Lower lobe of right lung (tissue), 2 donors: ENCODE data around the gene IL23R. TPM values are rescaled to one million over a fixed set of nuclear protein-coding genes. Genes with fewer than 3 reads are reported as not detected.

ENCODE experiments used
- ATAC-seq, 2 donors: fragments of 200-7000 bp; cut with Tn5 transposase; one replicate each; pipeline ENCODE4 v1.9.1; 2020 to 2022; ENCODE audit warnings: mild to moderate bottlenecking in 2 of 2, moderate library complexity in 2 of 2
- DNase-seq: peaks from one replicate; pipeline ENCODE4 v3.0.0-alpha.2; 2020
- H3K27ac ChIP-seq: fragments of 200-600 bp; one replicate; pipeline ENCODE4 v1.8.0; 2022
- H3K27me3 ChIP-seq: fragments of 200-600 bp; one replicate; pipeline ENCODE4 v1.8.0; 2022; ENCODE audit warnings: low read depth
- H3K36me3 ChIP-seq: fragments of 200-600 bp; one replicate; pipeline ENCODE4 v1.8.0; 2022; ENCODE audit warnings: mild to moderate bottlenecking
- H3K4me1 ChIP-seq: fragments of 200-600 bp; one replicate; pipeline ENCODE4 v1.8.0; 2022
- H3K4me3 ChIP-seq: fragments of 200-600 bp; one replicate; pipeline ENCODE4 v1.8.0; 2022; ENCODE audit warnings: mild to moderate bottlenecking
- H3K9me3 ChIP-seq: fragments of 200-600 bp; one replicate; pipeline ENCODE4 v1.8.0; 2022
- intact Hi-C: fragments of 100-400 bp; cut with DNase I; formaldehyde crosslinking; loops from one replicate; pipeline ENCODE4 v1.11.0; 2022
- total RNA-seq: library from RNA; stranded (reverse); fragmentation: NEBNext Ultra II Directional; extraction: Animal tissue kit (Norgen Biotek cat#: 25700); gene quantifications from one replicate; pipeline ENCODE4 v1.2.1, GENCODE V29; 2021
- TF ChIP-seq, protein P1 (sequence below): fragments of 200-600 bp; IDR thresholded peaks from one replicate; pipeline ENCODE4 v1.8.0; 2022; ENCODE audit warnings: antibody characterized with exemption, mild to moderate bottlenecking
- donor health status: DM: no; HTN: yes; CAD: no; lungs with severe emphysema.

IL23R gene
- total RNA-seq, 1 donor from 2014 or later: 0.18 TPM

GRCh38 chr1:67213948-67214347, 47.7 kb downstream of the IL23R start:
- H3K9me3 ChIP-seq: no peaks in the 10 kb centered on the region
- no peaks in the 10 kb centered on the region for H3K36me3 ChIP-seq
- intact Hi-C loops: no loop called here
- H3K27ac ChIP-seq: no peak overlapping the region
- no peak for ATAC-seq
- no peaks in the 10 kb centered on the region for H3K4me1 ChIP-seq
- no peak for DNase-seq
- TF ChIP-seq, protein P1, sequence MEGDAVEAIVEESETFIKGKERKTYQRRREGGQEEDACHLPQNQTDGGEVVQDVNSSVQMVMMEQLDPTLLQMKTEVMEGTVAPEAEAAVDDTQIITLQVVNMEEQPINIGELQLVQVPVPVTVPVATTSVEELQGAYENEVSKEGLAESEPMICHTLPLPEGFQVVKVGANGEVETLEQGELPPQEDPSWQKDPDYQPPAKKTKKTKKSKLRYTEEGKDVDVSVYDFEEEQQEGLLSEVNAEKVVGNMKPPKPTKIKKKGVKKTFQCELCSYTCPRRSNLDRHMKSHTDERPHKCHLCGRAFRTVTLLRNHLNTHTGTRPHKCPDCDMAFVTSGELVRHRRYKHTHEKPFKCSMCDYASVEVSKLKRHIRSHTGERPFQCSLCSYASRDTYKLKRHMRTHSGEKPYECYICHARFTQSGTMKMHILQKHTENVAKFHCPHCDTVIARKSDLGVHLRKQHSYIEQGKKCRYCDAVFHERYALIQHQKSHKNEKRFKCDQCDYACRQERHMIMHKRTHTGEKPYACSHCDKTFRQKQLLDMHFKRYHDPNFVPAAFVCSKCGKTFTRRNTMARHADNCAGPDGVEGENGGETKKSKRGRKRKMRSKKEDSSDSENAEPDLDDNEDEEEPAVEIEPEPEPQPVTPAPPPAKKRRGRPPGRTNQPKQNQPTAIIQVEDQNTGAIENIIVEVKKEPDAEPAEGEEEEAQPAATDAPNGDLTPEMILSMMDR: no peak
- H3K27me3 ChIP-seq: no peaks in the 10 kb centered on the region
- no peak overlapping the region for H3K4me3 ChIP-seq

GRCh38 chr1:67214420-67215174, 48.3 kb downstream of the IL23R start:
- TF ChIP-seq, protein P1: peak; percentile 42
- Histone ChIP-seq H3K4me1 (no peaks in the 10 kb centered on the region), H3K4me3 (no peak overlapping the region), H3K9me3 (no peaks in the 10 kb centered on the region), H3K36me3 (no peaks in the 10 kb centered on the region), H3K27ac (no peak overlapping the region), H3K27me3 (no peaks in the 10 kb centered on the region)
- DNase-seq: no peak
- intact Hi-C loops: no loop called here
- no peak for ATAC-seq

DNA sequence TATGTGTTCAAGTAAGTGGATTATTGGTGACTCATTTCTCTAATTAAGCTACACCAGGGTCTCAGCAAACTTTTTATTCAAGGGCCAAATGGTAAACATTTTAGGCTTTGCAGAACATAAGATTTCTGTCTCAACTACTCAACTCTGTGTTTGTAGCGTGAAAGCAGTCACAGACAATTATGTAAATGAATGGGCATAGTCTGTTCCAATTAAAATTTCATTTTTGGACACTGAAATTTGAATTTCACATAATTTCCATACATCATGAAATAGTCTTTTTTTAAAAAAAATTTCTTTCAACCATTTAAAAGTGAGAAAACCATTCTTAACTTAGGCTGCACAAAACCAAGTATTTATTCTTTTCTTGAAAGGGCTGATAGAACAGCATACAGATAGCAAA, 50.1 kb downstream of the IL23R start:
- ATAC-seq: no peak
- no peak overlapping the region for H3K27ac ChIP-seq

DNA sequence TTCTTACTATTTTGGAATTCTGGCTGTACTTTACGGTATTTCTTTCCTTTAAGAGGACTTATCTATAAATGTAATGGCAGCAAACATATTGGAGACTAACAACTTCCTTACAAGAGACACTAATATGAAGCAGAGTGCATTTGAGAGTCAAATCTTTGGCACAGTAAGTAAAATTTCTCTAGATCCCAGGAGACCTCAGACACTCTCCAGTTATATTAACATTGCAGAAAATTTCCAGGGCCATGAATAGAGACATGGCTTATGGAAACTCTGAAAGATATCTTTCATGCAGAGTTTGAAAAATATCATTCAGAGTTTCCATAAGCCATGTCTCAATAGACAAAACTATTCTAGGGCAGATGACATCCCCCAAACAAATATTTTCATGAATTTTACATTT, 51.2 kb downstream of the IL23R start:
- intact Hi-C loops: no loop called here
- H3K27me3 ChIP-seq: no peaks in the 10 kb centered on the region
- DNase-seq (no peak), ATAC-seq (no peak)
- TF ChIP-seq, protein P1: no peak
- no peak overlapping the region for H3K4me3 ChIP-seq
- no peaks in the 10 kb centered on the region for H3K9me3 ChIP-seq
- no peaks in the 10 kb centered on the region for H3K36me3 ChIP-seq
- no peaks in the 10 kb centered on the region for H3K4me1 ChIP-seq
- no peak overlapping the region for H3K27ac ChIP-seq

More for the DNA sequence above, 50.1 kb downstream of the IL23R start:
- H3K27me3 ChIP-seq: no peaks in the 10 kb centered on the region
- intact Hi-C loops: no loop called here
- TF ChIP-seq, protein P1: no peak
- no peak for DNase-seq
- H3K4me3 ChIP-seq: no peak overlapping the region
- H3K36me3 ChIP-seq: no peaks in the 10 kb centered on the region
- H3K4me1 ChIP-seq: no peaks in the 10 kb centered on the region
- H3K9me3 ChIP-seq: no peaks in the 10 kb centered on the region

GRCh38 chr1:67217938-67218337, 51.7 kb downstream of the IL23R start:
- intact Hi-C loops: no loop called here
- ATAC-seq (no peak), DNase-seq (no peak)
- Histone ChIP-seq H3K9me3 (no peaks in the 10 kb centered on the region), H3K27me3 (no peaks in the 10 kb centered on the region), H3K4me3 (no peak overlapping the region), H3K4me1 (no peaks in the 10 kb centered on the region), H3K36me3 (no peaks in the 10 kb centered on the region), H3K27ac (no peak overlapping the region)
- TF ChIP-seq, protein P1: no peak
